Fibroblast of peridontal ligament (primary cell): ENCODE measurements around the gene MPO.

ENCODE experiments used
- DNase-seq: peaks from one replicate; pipeline ENCODE4 v3.0.0-alpha.2; 2010; ENCODE audit errors: extremely low read depth

MPO gene

GRCh38 chr17:58280480-58281217 lies at the start of gene MPO:
MPO (minus strand) TSS chr17:58280935; CDS start chr17:58280758, 177 bp downstream.
- DNase-seq, result no peak

- DNase-seq, result no peak
Measured at GRCh38 chr17:58329810-58330537, 49.2 kb upstream of the MPO start.

- no peak for DNase-seq
Measured at GRCh38 chr17:58329035-58329809, 48.5 kb upstream of the MPO start.

GRCh38 chr17:58328195-58329034 lies 47.7 kb upstream of the MPO start, which contains the start of gene TSPOAP1:
TSPOAP1 (minus strand) TSS chr17:58328795; CDS start chr17:58327920, 875 bp downstream.
- no peak for DNase-seq

GRCh38 chr17:58327363-58328194 lies 46.8 kb upstream of the MPO start:
- DNase-seq, result no peak

GRCh38 chr17:58326609-58327362 lies 46.1 kb upstream of the MPO start:
- no peak for DNase-seq

GRCh38 chr17:58325976-58326468 lies 45.3 kb upstream of the MPO start:
- no peak for DNase-seq

GRCh38 chr17:58325289-58325726 lies 44.6 kb upstream of the MPO start:
- DNase-seq, result no peak

- DNase-seq, result no peak
Measured at GRCh38 chr17:58324409-58325288, 43.9 kb upstream of the MPO start.

GRCh38 chr17:58324056-58324408 lies 43.3 kb upstream of the MPO start:
- DNase-seq, result no peak

GRCh38 chr17:58323366-58324055 lies 42.8 kb upstream of the MPO start:
- DNase-seq, result no peak

- no peak for DNase-seq
Measured at GRCh38 chr17:58322581-58323185, 41.9 kb upstream of the MPO start.

- no peak for DNase-seq
Measured at GRCh38 chr17:58321571-58322525, 41.1 kb upstream of the MPO start.

GRCh38 chr17:58320570-58321323 lies 40.0 kb upstream of the MPO start:
- no peak for DNase-seq

GRCh38 chr17:58320163-58320558 lies 39.4 kb upstream of the MPO start:
- no peak for DNase-seq
